Heart left ventricle (tissue), 16 donors: ENCODE measurements around the gene ABCA12. TPM values are rescaled to one million over a fixed set of nuclear protein-coding genes. Genes with fewer than 3 reads are reported as not detected.
A peak's percentile ranks its signal among the peaks of the same experiment; 100 is the strongest.

Experiments
- ATAC-seq, 4 donors: fragments of 200-7000 bp; cut with Tn5 transposase; one replicate each; pipeline ENCODE4 v1.9.1; 2020 to 2022; ENCODE audit warnings: moderate library complexity in 4 of 4, mild to moderate bottlenecking in 3 of 4, moderate number of reproducible peaks in 1 of 4
- DNase-seq, 5 donors: peaks; one replicate each; pipeline ENCODE4 v3.0.0-alpha.2; 2020
- H3K27ac ChIP-seq, 12 donors: fragments of 200-600 bp; sonication (generic) in 4 of 12; one replicate each; pipeline versions ENCODE4 v1.5.0 to v1.8.0; 2016 to 2022; ENCODE audit warnings: mild to moderate bottlenecking in 2 of 12
- H3K27me3 ChIP-seq, 9 donors: fragments of 200-600 bp; sonication (generic) in 2 of 9; one replicate each; pipeline versions ENCODE4 v1.5.1 to v1.8.0; 2016 to 2022; ENCODE audit warnings: mild to moderate bottlenecking in 3 of 9
- H3K36me3 ChIP-seq, 9 donors: fragments of 200-600 bp; sonication (generic) in 2 of 9; one replicate each; pipeline versions ENCODE4 v1.5.0 to v1.8.0; 2018 to 2022; ENCODE audit warnings: mild to moderate bottlenecking in 2 of 9
- H3K4me1 ChIP-seq, 12 donors: fragments of 200-600 bp; sonication (generic) in 4 of 12; one replicate each; pipeline versions ENCODE4 v1.5.0 to v1.8.0; 2016 to 2022; ENCODE audit warnings: mild to moderate bottlenecking in 3 of 12
- H3K4me3 ChIP-seq, 12 donors: fragments of 200-600 bp; sonication (generic) in 4 of 12; one replicate each; pipeline versions ENCODE4 v1.5.0 to v1.8.0; 2017 to 2022; ENCODE audit warnings: mild to moderate bottlenecking in 9 of 12, moderate library complexity in 4 of 12
- H3K9me3 ChIP-seq, 12 donors: fragments of 200-600 bp; sonication (generic) in 4 of 12; one replicate each; pipeline versions ENCODE4 v1.5.0 to v1.8.0; 2016 to 2022; ENCODE audit warnings: mild to moderate bottlenecking in 1 of 12
- POLR2A ChIP-seq, 2 donors: fragments of 450-650 bp; IDR thresholded peaks; one replicate each; pipeline ENCODE4 v1.6.1; 2017; ENCODE audit warnings: antibody characterized with exemption in 2 of 2, mild to moderate bottlenecking in 2 of 2, moderate library complexity in 2 of 2
- WGBS, 4 donors: extraction: QIAGEN DNeasy Blood & Tissue Kit in 2 of 4; methylation state at CpG; one replicate each; pipeline versions ENCODE4 v1.1.5 to v1.1.7; 2013 to 2018; 5-methylcytosine and 5-hydroxymethylcytosine counted together
- intact Hi-C, 10 donors: fragments of 100-400 bp; cut with DNase I; formaldehyde crosslinking; loops; one replicate each; pipeline versions ENCODE4 v1.11.1 to v1.14.2; 2022
- polyA plus RNA-seq, 2 donors: library from polyadenylated mRNA; stranded (reverse); fragments of 200-250 nt; gene quantifications; one replicate each; pipeline ENCODE4 v1.2.3, GENCODE V29; 2013
- total RNA-seq, 9 donors: library from RNA; depleted of rRNA in 2 of 9; stranded (reverse); fragments of >200 nt in 2 of 9; fragmentation: NEBNext Ultra II Directional in 3 of 9; extraction: Animal tissue kit (Norgen Biotek cat#: 25700) in 3 of 9; gene quantifications; one replicate each; pipeline versions ENCODE4 v1.1.0 to v1.2.4, GENCODE V29; 2016 to 2023
- TF ChIP-seq, protein P1 (sequence below), 12 donors: fragments of 200-600 bp; sonication (generic) in 4 of 12; IDR thresholded peaks; one replicate each; pipeline versions ENCODE4 v1.5.0 to v1.8.0; 2018 to 2022; ENCODE audit warnings: antibody characterized with exemption in 12 of 12, mild to moderate bottlenecking in 5 of 12
- donor health status: ischemic (EF 13 %, LVEDD 7.1; RV severe dilation, severe dysfunction).
- donor health status: healthy with polysubstance abuse.
- donor health status: DM: no; HTN: yes; CAD: no.
- donor health status: DM: no; HTN: no; CAD: no.
- donor health status: ischemic (EF 25% LVEDD 6.9; RV normal size, moderate dysfunction).
- donor health status: ischemic (EF 25% LVEDD 5.7; RV mildly dilated, moderate dysfunction).
- donor health status: healthy.
- donor health status: DM: yes; HTN: yes; CAD: no.
- donor health status: ischemic (EF 35%, LVEDD 5.7; RV mildly dilated, moderate dysfunction).
- donor health status: nonischemic (EF 11% LVEDD 7.7; RV severe dilation, severe dysfunction).
- donor health status: DM: yes; HTN: yes; CAD: no.
- donor health status: PGD.
- donor health status: ischemic (EF 29% LVEDD 5.4; RV normal size, mild dysfunction).
- donor health status: nonischemic (EF 23%, LVEDD 6.1; RV moderate dilation, normal function).

The ABCA12 gene
- total and polyA plus RNA-seq, 11 donors = 0.02 TPM; not detected in 10

DNA sequence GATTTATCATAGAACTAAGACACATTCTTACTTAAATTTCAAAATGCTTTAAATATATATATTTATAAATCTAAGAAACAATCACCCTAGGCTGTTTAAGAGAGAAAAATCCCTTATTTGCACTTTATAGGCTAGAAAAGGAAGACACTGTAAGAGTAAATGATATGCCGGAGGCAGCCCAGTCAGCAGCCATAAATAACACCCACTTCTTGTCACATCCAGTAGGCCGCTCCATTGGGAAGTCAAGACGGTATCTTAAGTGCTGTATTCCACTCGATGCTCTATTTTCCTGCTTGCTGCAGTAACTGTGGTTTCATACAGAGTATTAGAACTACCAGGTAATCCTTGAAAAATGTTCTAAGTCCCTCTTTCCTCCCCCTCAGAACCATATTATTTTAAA lies 57.9 kb downstream of the ABCA12 start:
- H3K36me3 ChIP-seq = no peaks in the 10 kb centered on the region
- ATAC-seq = peak in 1 of 4 donors; percentile 56
- no peaks in the 10 kb centered on the region for H3K27me3 ChIP-seq
- TF ChIP-seq POLR2A (IDR thresholded peaks at IDR 0.05) = no peak
- TF ChIP-seq, protein P1, sequence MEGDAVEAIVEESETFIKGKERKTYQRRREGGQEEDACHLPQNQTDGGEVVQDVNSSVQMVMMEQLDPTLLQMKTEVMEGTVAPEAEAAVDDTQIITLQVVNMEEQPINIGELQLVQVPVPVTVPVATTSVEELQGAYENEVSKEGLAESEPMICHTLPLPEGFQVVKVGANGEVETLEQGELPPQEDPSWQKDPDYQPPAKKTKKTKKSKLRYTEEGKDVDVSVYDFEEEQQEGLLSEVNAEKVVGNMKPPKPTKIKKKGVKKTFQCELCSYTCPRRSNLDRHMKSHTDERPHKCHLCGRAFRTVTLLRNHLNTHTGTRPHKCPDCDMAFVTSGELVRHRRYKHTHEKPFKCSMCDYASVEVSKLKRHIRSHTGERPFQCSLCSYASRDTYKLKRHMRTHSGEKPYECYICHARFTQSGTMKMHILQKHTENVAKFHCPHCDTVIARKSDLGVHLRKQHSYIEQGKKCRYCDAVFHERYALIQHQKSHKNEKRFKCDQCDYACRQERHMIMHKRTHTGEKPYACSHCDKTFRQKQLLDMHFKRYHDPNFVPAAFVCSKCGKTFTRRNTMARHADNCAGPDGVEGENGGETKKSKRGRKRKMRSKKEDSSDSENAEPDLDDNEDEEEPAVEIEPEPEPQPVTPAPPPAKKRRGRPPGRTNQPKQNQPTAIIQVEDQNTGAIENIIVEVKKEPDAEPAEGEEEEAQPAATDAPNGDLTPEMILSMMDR (IDR thresholded peaks at IDR 0.05) = no peak
- intact Hi-C loops = no loop called here
- no peak overlapping the region for H3K27ac ChIP-seq
- no peaks in the 10 kb centered on the region for H3K9me3 ChIP-seq
- no peak overlapping the region for H3K4me3 ChIP-seq
- DNase-seq = no peak
- WGBS, 4 donors = 50 to 69% (median 55%) methylated on average over 4 of the region's 4 CpGs
- H3K4me1 ChIP-seq = no peaks in the 10 kb centered on the region

DNA sequence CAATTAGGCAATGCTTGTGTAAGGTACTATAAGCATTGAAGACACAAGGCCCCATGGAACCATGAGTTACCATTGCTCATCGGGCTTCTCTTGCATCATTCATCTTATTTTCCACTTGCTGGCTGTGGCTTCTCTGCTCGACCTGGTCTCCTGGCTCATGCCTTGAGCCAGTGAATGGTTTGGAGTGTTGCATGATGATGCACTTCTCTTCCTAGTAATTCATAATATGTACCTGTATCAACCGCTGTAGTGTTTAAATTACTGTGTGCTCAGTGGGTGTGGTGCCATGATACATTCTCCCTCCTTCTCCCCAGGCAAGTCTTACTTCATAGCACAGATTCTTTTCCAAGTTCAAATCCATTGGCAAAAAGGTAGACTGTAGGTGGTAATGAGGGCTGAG lies 66.8 kb downstream of the ABCA12 start:
- H3K4me3 ChIP-seq = no peak overlapping the region
- no peaks in the 10 kb centered on the region for H3K4me1 ChIP-seq
- no peak for DNase-seq
- ATAC-seq = no peak
- H3K27ac ChIP-seq = no peak overlapping the region
- no peaks in the 10 kb centered on the region for H3K9me3 ChIP-seq
- TF ChIP-seq, protein P1 (IDR thresholded peaks at IDR 0.05) = no peak
- no peak for TF ChIP-seq POLR2A (IDR thresholded peaks at IDR 0.05)
- intact Hi-C loops = no loop called here
- 75 to 84% (median 82%) methylated on average over 3 of the region's 3 CpGs for WGBS, 4 donors
- H3K27me3 ChIP-seq = no peaks in the 10 kb centered on the region
- no peaks in the 10 kb centered on the region for H3K36me3 ChIP-seq

DNA sequence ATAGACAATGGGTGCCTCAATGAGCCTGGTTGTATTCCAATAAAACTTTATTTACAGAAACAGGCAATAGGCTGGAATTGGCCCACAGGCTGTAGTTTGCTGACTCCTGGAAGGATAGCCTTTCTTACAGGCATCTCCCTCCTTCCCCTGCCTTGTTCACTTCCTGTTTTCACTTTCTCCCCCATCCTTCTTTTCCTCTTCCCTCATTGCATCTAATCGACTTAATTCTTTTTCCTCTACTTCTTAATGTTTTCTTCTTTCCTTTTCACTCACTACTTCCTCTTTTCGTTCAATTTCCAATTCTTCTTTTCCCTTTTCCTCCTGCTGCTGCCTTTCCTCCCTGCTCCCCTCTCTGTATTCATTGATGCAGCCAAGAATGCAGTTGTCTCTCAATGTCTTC lies 70.0 kb downstream of the ABCA12 start:
- DNase-seq (no peak), ATAC-seq (no peak)
- TF ChIP-seq POLR2A (IDR thresholded peaks at IDR 0.05) = no peak
- TF ChIP-seq, protein P1 (IDR thresholded peaks at IDR 0.05) = no peak
- no peaks in the 10 kb centered on the region for H3K27me3 ChIP-seq
- WGBS, 4 donors = 59 to 80% (median 65%) methylated on average over 2 of the region's 2 CpGs
- H3K36me3 ChIP-seq = no peaks in the 10 kb centered on the region
- H3K9me3 ChIP-seq = no peaks in the 10 kb centered on the region
- H3K27ac ChIP-seq = no peak overlapping the region
- no peaks in the 10 kb centered on the region for H3K4me1 ChIP-seq
- H3K4me3 ChIP-seq = no peak overlapping the region
- intact Hi-C loops = no loop called here

DNA sequence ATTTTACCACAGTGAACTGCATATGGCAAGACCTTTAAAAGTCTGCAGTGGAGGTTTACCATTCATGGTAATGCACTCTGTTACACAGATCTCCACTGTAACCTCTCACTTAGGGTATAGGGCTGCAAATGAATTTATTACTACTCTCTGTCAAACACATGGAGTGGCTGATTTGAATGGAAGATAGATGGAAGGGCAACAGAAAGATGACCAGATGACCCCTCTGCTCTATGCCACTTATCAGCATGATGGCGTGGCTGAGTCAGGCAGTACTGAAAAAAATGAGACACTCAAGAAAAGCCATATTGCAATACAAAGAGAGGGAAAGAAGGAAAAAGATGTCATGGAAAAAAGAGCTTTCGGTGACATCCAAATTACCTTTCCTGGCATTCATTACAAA lies 72.3 kb downstream of the ABCA12 start:
- DNase-seq = no peak
- Histone ChIP-seq H3K27me3 (no peaks in the 10 kb centered on the region), H3K4me1 (peaks cover 0 to 3% (median 0%) of the 10 kb centered on the region in 12 donors), H3K27ac (no peak overlapping the region), H3K36me3 (no peaks in the 10 kb centered on the region), H3K9me3 (no peaks in the 10 kb centered on the region), H3K4me3 (no peak overlapping the region)
- no peak for ATAC-seq
- TF ChIP-seq, protein P1 (IDR thresholded peaks at IDR 0.05) = no peak
- no peak for TF ChIP-seq POLR2A (IDR thresholded peaks at IDR 0.05)
- intact Hi-C loops = no loop called here
- WGBS, 4 donors = 63 to 87% (median 77%) methylated on average over 2 of the region's 2 CpGs
